Keratinocyte (primary cell): ENCODE data around the gene SPRED2.

Source experiments
- CTCF ChIP-seq, 3 experiments: IDR thresholded peaks in 1 of 3; conservative IDR thresholded peaks in 1 of 3; optimal IDR thresholded peaks in 1 of 3; 2 replicates in 2 of 3; 3 replicates in 1 of 3; pipeline versions ENCODE3 to v1.5.1; 2011; ENCODE audit warnings: low read length in 3 of 3, mild to moderate bottlenecking in 3 of 3, moderate library complexity in 2 of 3, control low read depth in 1 of 3, inconsistent platforms in 1 of 3; ENCODE audit not compliant: insufficient read depth in 2 of 3; ENCODE audit errors: extremely low read depth in 1 of 3
- EZH2 ChIP-seq: IDR thresholded peaks from one replicate; pipeline ENCODE4 v1.6.1; 2012; ENCODE audit warnings: inconsistent platforms, mild to moderate bottlenecking, low read length, moderate library complexity

GRCh38 chr2:65261676-65262075 is 170.7 kb downstream of the SPRED2 start:
- TF ChIP-seq EZH2 (no peak), CTCF (optimal IDR thresholded peaks at IDR 0.05 in 1 of 3, IDR thresholded peaks at IDR 0.05 in 1 of 3, conservative IDR thresholded peaks at IDR 0.05 in 1 of 3; ENCODE audit: extremely low read depth in 1 of 3, insufficient read depth in 2 of 3, low read length in 3 of 3) (no peak)
